Ovary (tissue), 9 donors: ENCODE measurements around the gene SYT6. TPM values are rescaled to one million over a fixed set of nuclear protein-coding genes. Genes with fewer than 3 reads are reported as not detected.

Source experiments
- DNase-seq, 5 donors: peaks; one replicate each; pipeline ENCODE4 v3.0.0-alpha.2; 2019 to 2020
- H3K27ac ChIP-seq, 2 donors: fragments of 200-600 bp; one replicate each; pipeline versions ENCODE4 v1.5.1 to v1.8.0; 2019 to 2022
- H3K27me3 ChIP-seq: fragments of 200-600 bp; one replicate; pipeline ENCODE4 v1.8.0; 2022
- H3K36me3 ChIP-seq: fragments of 200-600 bp; sonication (generic); one replicate; pipeline ENCODE4 v1.5.1; 2019
- H3K4me1 ChIP-seq: one replicate; pipeline ENCODE4 v1.8.1; 2013; ENCODE audit warnings: mild to moderate bottlenecking, moderate library complexity; ENCODE audit not compliant: insufficient read depth
- H3K4me3 ChIP-seq: fragments of 200-600 bp; sonication (generic); one replicate; pipeline ENCODE4 v1.5.1; 2017
- H3K9me3 ChIP-seq, 2 donors: fragments of 200-600 bp in 1 of 2; sonication (generic) in 1 of 2; one replicate each; pipeline versions ENCODE4 v1.5.1 to v1.8.1; 2013 to 2019; ENCODE audit warnings: mild to moderate bottlenecking in 1 of 2, moderate library complexity in 1 of 2
- CTCF ChIP-seq, 3 donors: fragments of 450-650 bp in 2 of 3; fragments of 200-600 bp in 1 of 3; IDR thresholded peaks; one replicate each; pipeline versions ENCODE4 v1.5.1 to v1.8.0; 2016 to 2022; ENCODE audit warnings: antibody characterized with exemption in 3 of 3, mild to moderate bottlenecking in 1 of 3
- EP300 ChIP-seq: sonication (generic); formaldehyde crosslinking; IDR thresholded peaks from one replicate; pipeline ENCODE4 v1.6.1; 2017; ENCODE audit warnings: antibody characterized with exemption
- POLR2A ChIP-seq: fragments of 450-650 bp; IDR thresholded peaks from one replicate; pipeline ENCODE4 v1.6.1; 2017; ENCODE audit warnings: antibody characterized with exemption, mild to moderate bottlenecking, moderate library complexity
- WGBS, 3 donors: extraction: QIAGEN DNeasy Blood & Tissue Kit in 1 of 3; methylation state at CpG; one replicate each; pipeline versions ENCODE4 v1.1.5 to v1.1.7; 2013 to 2017; 5-methylcytosine and 5-hydroxymethylcytosine counted together
- intact Hi-C, 4 donors: fragments of 100-400 bp; cut with DNase I; formaldehyde crosslinking; loops; one replicate each; pipeline versions ENCODE4 v1.11.0 to v1.15.1; 2022 to 2023
- polyA plus RNA-seq, 2 donors: library from polyadenylated mRNA; stranded (reverse); fragments of 200-250 nt in 1 of 2; fragments of 350-450 nt in 1 of 2; fragmentation: Illumina TruSeq in 1 of 2; extraction: RNeasy Lipid Tissue Mini Kit (QIAGEN cat#74804) in 1 of 2; gene quantifications; one replicate each; pipeline ENCODE4 v1.2.3, GENCODE V29; 2013 to 2014
- total RNA-seq, 7 donors: library from RNA; depleted of rRNA in 2 of 7; stranded (reverse); fragments of >200 nt in 2 of 7; fragmentation: NEBNext Ultra II Directional in 3 of 7; extraction: Animal tissue kit (Norgen Biotek cat#: 25700) in 3 of 7; gene quantifications; one replicate each; pipeline versions ENCODE4 v1.1.0 to v1.2.4, GENCODE V29; 2016 to 2023
- donor health status: DM: no; HTN: no; CAD: no; lungs with moderate emphysema.
- donor health status: DM: no; HTN: no; CAD: no.
- donor health status: Bipolar disorder and iron deficiency.
- donor health status: DM: yes; HTN: yes; CAD: no.
- donor health status: DM: no; HTN: no; CAD: no.
- donor health status: DM: yes; HTN: yes; CAD: no.

Gene SYT6
- total and polyA plus RNA-seq, 9 donors: 0.13 to 2.2 (median 0.35) TPM

GRCh38 chr1:114112775-114113174, 40.9 kb downstream of the SYT6 start:
- H3K9me3 ChIP-seq: no peaks in the 10 kb centered on the region
- intact Hi-C loops: no loop called here

GRCh38 chr1:114111731-114112641, 41.7 kb downstream of the SYT6 start:
- H3K36me3 ChIP-seq: no peaks in the 10 kb centered on the region
- no peak for DNase-seq
- intact Hi-C loops: no loop called here
- no peaks in the 10 kb centered on the region for H3K4me1 ChIP-seq
- 80 to 84% (median 82%) methylated on average over 23 of the region's 23 CpGs for WGBS, 3 donors
- TF ChIP-seq POLR2A (no peak), EP300 (no peak), CTCF (IDR thresholded peaks at IDR 0.05) (no peak)
- no peaks in the 10 kb centered on the region for H3K9me3 ChIP-seq
- no peak overlapping the region for H3K4me3 ChIP-seq
- no peaks in the 10 kb centered on the region for H3K27me3 ChIP-seq
- H3K27ac ChIP-seq: no peak overlapping the region

More at GRCh38 chr1:114112775-114113174, 40.9 kb downstream of the SYT6 start:
- Histone ChIP-seq H3K27me3 (no peaks in the 10 kb centered on the region), H3K36me3 (no peaks in the 10 kb centered on the region), H3K4me1 (no peaks in the 10 kb centered on the region), H3K27ac (no peak overlapping the region), H3K4me3 (no peak overlapping the region)
- DNase-seq: no peak
- 71 to 75% (median 73%) methylated on average over 4 of the region's 4 CpGs for WGBS, 3 donors
- TF ChIP-seq CTCF (IDR thresholded peaks at IDR 0.05) (no peak), POLR2A (no peak), EP300 (no peak)

- Histone ChIP-seq H3K4me3 (no peak overlapping the region), H3K27ac (no peak overlapping the region), H3K9me3 (no peaks in the 10 kb centered on the region), H3K4me1 (no peaks in the 10 kb centered on the region), H3K27me3 (no peaks in the 10 kb centered on the region), H3K36me3 (no peaks in the 10 kb centered on the region)
- no peak for DNase-seq
- intact Hi-C loops: no loop called here
- TF ChIP-seq CTCF (IDR thresholded peaks at IDR 0.05): no peak
- WGBS, 3 donors: 94 to 100% (median 94%) methylated on average over 2 of the region's 2 CpGs
Observed at GRCh38 chr1:114109981-114110380, 43.7 kb downstream of the SYT6 start.

- DNase-seq: no peak
- no peaks in the 10 kb centered on the region for H3K27me3 ChIP-seq
- intact Hi-C loops: no loop called here
Observed at GRCh38 chr1:114108751-114109255, 44.9 kb downstream of the SYT6 start.

More at GRCh38 chr1:114108751-114109255, 44.9 kb downstream of the SYT6 start:
- no peaks in the 10 kb centered on the region for H3K4me1 ChIP-seq
- no peak overlapping the region for H3K4me3 ChIP-seq
- H3K36me3 ChIP-seq: no peaks in the 10 kb centered on the region
- H3K9me3 ChIP-seq: no peaks in the 10 kb centered on the region
- WGBS, 3 donors: 81 to 86% (median 84%) methylated on average over 4 of the region's 4 CpGs
- no peak for TF ChIP-seq EP300
- TF ChIP-seq POLR2A: no peak
- no peak for TF ChIP-seq CTCF (IDR thresholded peaks at IDR 0.05)
- no peak overlapping the region for H3K27ac ChIP-seq
